Neural cell (in vitro differentiated cells): ENCODE measurements around the gene GPATCH4. TPM values are rescaled to one million over a fixed set of nuclear protein-coding genes. Genes with fewer than 3 reads are reported as not detected.

Experiments used
- H2AFZ ChIP-seq: fragments of 200-600, 300-800 bp; sonication (generic), shearing (Covaris generic); 2 replicates; pipeline ENCODE4 v1.6.0; 2014; ENCODE audit warnings: low read depth, mild to moderate bottlenecking, antibody characterized with exemption, low read length, moderate library complexity
- H3F3A ChIP-seq: fragments of 200-600 bp; shearing (Covaris generic); 2 replicates; pipeline ENCODE4 v1.6.1; 2016; ENCODE audit warnings: mild to moderate bottlenecking, moderate library complexity, mixed read lengths, antibody characterized with exemption, low read length; ENCODE audit not compliant: insufficient read depth, poor library complexity, severe bottlenecking
- H3K27ac ChIP-seq: fragments of 200-600, 300-800 bp; sonication (generic), shearing (Covaris generic); 2 replicates; pipeline ENCODE4 v1.5.1; 2014; ENCODE audit warnings: mild to moderate bottlenecking, low read length, moderate library complexity
- H3K27me3 ChIP-seq: fragments of 300-800, 200-600 bp; sonication (generic), shearing (Covaris generic); 2 replicates; pipeline ENCODE4 v1.6.0; 2014; ENCODE audit warnings: mild to moderate bottlenecking, low read depth, low read length, moderate library complexity; ENCODE audit not compliant: insufficient read depth
- H3K36me3 ChIP-seq: fragments of 300-800, 200-600 bp; sonication (generic), shearing (Covaris generic); 2 replicates; pipeline ENCODE4 v1.5.1; 2014; ENCODE audit warnings: mild to moderate bottlenecking, antibody characterized with exemption, low read length, moderate library complexity; ENCODE audit not compliant: insufficient read depth
- H3K4me2 ChIP-seq: fragments of 300-800, 200-600 bp; sonication (generic), shearing (Covaris generic); 2 replicates; pipeline ENCODE4 v1.6.0; 2014; ENCODE audit warnings: mild to moderate bottlenecking, low read length
- H3K4me3 ChIP-seq: fragments of 300-800, 200-600 bp; sonication (generic), shearing (Covaris generic); 2 replicates; pipeline ENCODE4 v1.5.1; 2014; ENCODE audit warnings: mild to moderate bottlenecking, low read length, moderate library complexity
- H3K79me2 ChIP-seq: fragments of 200-600 bp; shearing (Covaris generic); replicated peaks from 2 replicates; pipeline ENCODE4 v1.6.0; 2014; ENCODE audit warnings: mild to moderate bottlenecking, low read length, moderate library complexity; ENCODE audit not compliant: insufficient read depth
- H3K9ac ChIP-seq: fragments of 300-800, 200-600 bp; sonication (generic), shearing (Covaris generic); 2 replicates; pipeline ENCODE4 v1.6.1; 2016; ENCODE audit warnings: mild to moderate bottlenecking, low read length, mixed read lengths
- H3K9me2 ChIP-seq: fragments of 200-600 bp; shearing (Covaris generic); 2 replicates; pipeline ENCODE4 v1.6.1; 2016; ENCODE audit warnings: mild to moderate bottlenecking, low read length, mixed read lengths; ENCODE audit not compliant: insufficient read depth
- H3K9me3 ChIP-seq: fragments of 200-600, 300-800 bp; sonication (generic), shearing (Covaris generic); 2 replicates; pipeline ENCODE4 v1.6.1; 2016; ENCODE audit warnings: mild to moderate bottlenecking, mixed run types, low read length, moderate library complexity, mixed read lengths
- H4K20me1 ChIP-seq: fragments of 200-600 bp; shearing (Covaris generic); 2 replicates; pipeline ENCODE4 v1.6.1; 2016; ENCODE audit warnings: mild to moderate bottlenecking, mixed run types; ENCODE audit not compliant: insufficient read depth
- EP300 ChIP-seq: fragments of 450-650 bp; conservative IDR thresholded peaks from 2 replicates; pipeline ENCODE4 v1.6.1; 2014; ENCODE audit warnings: antibody characterized with exemption, mild to moderate bottlenecking, moderate library complexity; ENCODE audit not compliant: poor library complexity, severe bottlenecking
- EZH2 ChIP-seq: fragments of 200-600, 300-800 bp; shearing (Covaris generic), sonication (generic); IDR thresholded peaks from 2 replicates; pipeline ENCODE4 v1.6.1; 2014; ENCODE audit warnings: antibody characterized with exemption, low read length, borderline replicate concordance, mild to moderate bottlenecking; ENCODE audit not compliant: insufficient read depth, poor library complexity, severe bottlenecking
- MXI1 ChIP-seq: fragments of 450-650 bp; conservative IDR thresholded peaks from 2 replicates; pipeline ENCODE4 v1.6.1; 2014; ENCODE audit warnings: antibody characterized with exemption, mild to moderate bottlenecking; ENCODE audit not compliant: poor library complexity, severe bottlenecking
- POLR2AphosphoS5 ChIP-seq: IDR thresholded peaks from 2 replicates; pipeline ENCODE4 v1.6.1; 2012
- RAD21 ChIP-seq: fragments of 450-650 bp; conservative IDR thresholded peaks from 2 replicates; pipeline ENCODE4 v1.6.1; 2014; ENCODE audit warnings: antibody characterized with exemption, mild to moderate bottlenecking, moderate library complexity
- SMC3 ChIP-seq: fragments of 450-650 bp; conservative IDR thresholded peaks from 2 replicates; pipeline ENCODE4 v1.6.1; 2014; ENCODE audit warnings: antibody characterized with exemption, mild to moderate bottlenecking, moderate library complexity; ENCODE audit not compliant: poor library complexity
- TAF1 ChIP-seq: IDR thresholded peaks from 2 replicates; pipeline ENCODE4 v1.6.1; 2012; ENCODE audit warnings: low read depth
- polyA plus RNA-seq: library from polyadenylated mRNA; depleted of rRNA; stranded (reverse); fragments of >200 nt; gene quantifications from 2 replicates; pipeline ENCODE4 v1.2.3, GENCODE V29; 2014
- TF ChIP-seq, protein P1 (sequence below): IDR thresholded peaks from 2 replicates; pipeline ENCODE4 v1.6.1; 2012; ENCODE audit warnings: borderline replicate concordance
- TF ChIP-seq, protein P2 (sequence below): fragments of 450-650 bp; IDR thresholded peaks from 2 replicates; pipeline ENCODE4 v1.5.1; 2014; ENCODE audit warnings: antibody characterized with exemption, mild to moderate bottlenecking, moderate library complexity; ENCODE audit not compliant: poor library complexity, severe bottlenecking

GPATCH4 gene
- polyA plus RNA-seq, 1 donor from 2014 or later, result 3.9 TPM

DNA sequence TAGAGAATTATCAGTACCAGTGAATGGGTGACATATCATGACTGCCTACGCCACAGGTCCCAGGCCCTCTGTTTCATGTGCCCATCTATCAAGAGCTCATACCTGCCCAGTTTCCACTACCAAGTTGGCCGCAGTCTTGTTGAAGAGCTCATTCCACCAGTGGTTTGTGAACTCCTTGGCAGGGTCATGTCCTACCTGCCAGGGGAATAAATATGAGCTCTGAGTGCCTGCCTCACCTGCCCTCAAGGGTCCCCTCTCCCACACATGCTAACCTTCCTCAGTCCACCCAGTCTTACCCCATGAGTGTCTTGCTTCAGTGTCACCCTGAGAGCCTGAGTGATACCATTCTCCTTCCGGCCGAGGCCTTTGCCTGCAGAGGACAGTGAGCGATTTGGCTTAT, 3.2 kb downstream of the GPATCH4 start:
- Histone ChIP-seq H2AFZ (no peak overlapping the region), H3K36me3 (no peaks in the 10 kb centered on the region), H3K27ac (no peak overlapping the region), H3K4me2 (no peak overlapping the region), H3K9me3 (no peaks in the 10 kb centered on the region), H3K4me3 (no peak overlapping the region), H3F3A (no peaks in the 10 kb centered on the region), H3K27me3 (no peaks in the 10 kb centered on the region), H3K79me2 (no peaks in the 10 kb centered on the region), H3K9me2 (no peaks in the 10 kb centered on the region), H3K9ac (no peak overlapping the region), H4K20me1 (no peaks in the 10 kb centered on the region)
- TF ChIP-seq EP300, result no peak
- TF ChIP-seq POLR2AphosphoS5, result no peak

DNA sequence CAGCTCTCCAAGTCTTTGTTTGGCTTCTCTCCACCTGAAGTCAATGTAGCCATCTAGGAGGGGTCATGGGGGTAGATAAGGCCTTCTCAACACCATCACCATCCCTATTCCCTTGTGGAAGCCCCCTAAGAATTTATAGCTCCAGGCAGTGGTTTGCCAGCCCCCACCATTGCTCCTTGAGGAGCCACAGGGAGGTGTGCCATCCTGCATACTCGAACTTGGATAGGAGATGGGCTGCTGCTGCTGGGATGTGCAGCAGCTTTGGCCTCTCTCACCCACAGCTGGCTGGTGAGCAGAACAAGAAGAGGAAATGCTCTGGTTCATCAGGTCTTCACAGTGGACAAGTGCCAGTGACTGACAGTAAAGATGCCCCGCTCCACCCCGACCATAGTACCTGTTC, 4.9 kb downstream of the GPATCH4 start:
- Histone ChIP-seq H4K20me1 (no peaks in the 10 kb centered on the region), H3K4me3 (no peak overlapping the region), H3K36me3 (no peaks in the 10 kb centered on the region), H3K9me3 (no peaks in the 10 kb centered on the region), H3F3A (no peaks in the 10 kb centered on the region), H3K9ac (no peak overlapping the region), H3K27me3 (no peaks in the 10 kb centered on the region), H3K27ac (no peak overlapping the region), H3K4me2 (no peak overlapping the region), H2AFZ (no peak overlapping the region), H3K79me2 (no peaks in the 10 kb centered on the region), H3K9me2 (no peaks in the 10 kb centered on the region)
- TF ChIP-seq MXI1 (no peak), SMC3 (no peak), RAD21 (no peak), EZH2 (no peak), TAF1 (no peak), POLR2AphosphoS5 (no peak)
- TF ChIP-seq, protein P1, sequence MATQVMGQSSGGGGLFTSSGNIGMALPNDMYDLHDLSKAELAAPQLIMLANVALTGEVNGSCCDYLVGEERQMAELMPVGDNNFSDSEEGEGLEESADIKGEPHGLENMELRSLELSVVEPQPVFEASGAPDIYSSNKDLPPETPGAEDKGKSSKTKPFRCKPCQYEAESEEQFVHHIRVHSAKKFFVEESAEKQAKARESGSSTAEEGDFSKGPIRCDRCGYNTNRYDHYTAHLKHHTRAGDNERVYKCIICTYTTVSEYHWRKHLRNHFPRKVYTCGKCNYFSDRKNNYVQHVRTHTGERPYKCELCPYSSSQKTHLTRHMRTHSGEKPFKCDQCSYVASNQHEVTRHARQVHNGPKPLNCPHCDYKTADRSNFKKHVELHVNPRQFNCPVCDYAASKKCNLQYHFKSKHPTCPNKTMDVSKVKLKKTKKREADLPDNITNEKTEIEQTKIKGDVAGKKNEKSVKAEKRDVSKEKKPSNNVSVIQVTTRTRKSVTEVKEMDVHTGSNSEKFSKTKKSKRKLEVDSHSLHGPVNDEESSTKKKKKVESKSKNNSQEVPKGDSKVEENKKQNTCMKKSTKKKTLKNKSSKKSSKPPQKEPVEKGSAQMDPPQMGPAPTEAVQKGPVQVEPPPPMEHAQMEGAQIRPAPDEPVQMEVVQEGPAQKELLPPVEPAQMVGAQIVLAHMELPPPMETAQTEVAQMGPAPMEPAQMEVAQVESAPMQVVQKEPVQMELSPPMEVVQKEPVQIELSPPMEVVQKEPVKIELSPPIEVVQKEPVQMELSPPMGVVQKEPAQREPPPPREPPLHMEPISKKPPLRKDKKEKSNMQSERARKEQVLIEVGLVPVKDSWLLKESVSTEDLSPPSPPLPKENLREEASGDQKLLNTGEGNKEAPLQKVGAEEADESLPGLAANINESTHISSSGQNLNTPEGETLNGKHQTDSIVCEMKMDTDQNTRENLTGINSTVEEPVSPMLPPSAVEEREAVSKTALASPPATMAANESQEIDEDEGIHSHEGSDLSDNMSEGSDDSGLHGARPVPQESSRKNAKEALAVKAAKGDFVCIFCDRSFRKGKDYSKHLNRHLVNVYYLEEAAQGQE, result no peak
- TF ChIP-seq, protein P2, sequence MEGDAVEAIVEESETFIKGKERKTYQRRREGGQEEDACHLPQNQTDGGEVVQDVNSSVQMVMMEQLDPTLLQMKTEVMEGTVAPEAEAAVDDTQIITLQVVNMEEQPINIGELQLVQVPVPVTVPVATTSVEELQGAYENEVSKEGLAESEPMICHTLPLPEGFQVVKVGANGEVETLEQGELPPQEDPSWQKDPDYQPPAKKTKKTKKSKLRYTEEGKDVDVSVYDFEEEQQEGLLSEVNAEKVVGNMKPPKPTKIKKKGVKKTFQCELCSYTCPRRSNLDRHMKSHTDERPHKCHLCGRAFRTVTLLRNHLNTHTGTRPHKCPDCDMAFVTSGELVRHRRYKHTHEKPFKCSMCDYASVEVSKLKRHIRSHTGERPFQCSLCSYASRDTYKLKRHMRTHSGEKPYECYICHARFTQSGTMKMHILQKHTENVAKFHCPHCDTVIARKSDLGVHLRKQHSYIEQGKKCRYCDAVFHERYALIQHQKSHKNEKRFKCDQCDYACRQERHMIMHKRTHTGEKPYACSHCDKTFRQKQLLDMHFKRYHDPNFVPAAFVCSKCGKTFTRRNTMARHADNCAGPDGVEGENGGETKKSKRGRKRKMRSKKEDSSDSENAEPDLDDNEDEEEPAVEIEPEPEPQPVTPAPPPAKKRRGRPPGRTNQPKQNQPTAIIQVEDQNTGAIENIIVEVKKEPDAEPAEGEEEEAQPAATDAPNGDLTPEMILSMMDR, result no peak

DNA sequence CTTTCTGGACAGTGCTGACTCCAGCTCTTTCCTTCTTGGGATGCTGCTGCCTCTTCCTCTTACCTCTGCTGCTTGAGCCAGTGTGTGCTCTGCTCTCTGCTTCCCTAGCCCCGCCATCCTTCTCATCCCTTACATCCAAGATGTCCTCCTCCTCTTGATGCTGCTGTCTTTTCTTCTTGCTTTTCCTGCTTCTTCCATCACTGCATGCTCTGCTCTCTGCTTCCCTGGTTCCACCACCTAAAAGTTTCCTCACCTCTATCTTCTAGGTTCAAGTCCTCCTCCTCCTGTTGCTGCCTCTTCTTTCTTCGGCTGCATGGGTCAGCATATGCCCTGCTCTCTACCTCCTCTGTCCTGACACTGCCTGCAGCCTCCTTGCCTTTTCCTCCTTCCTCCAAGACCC, 6.3 kb downstream of the GPATCH4 start:
- Histone ChIP-seq H4K20me1 (no peaks in the 10 kb centered on the region), H3K9me3 (no peaks in the 10 kb centered on the region), H3K4me3 (peak overlapping the region; percentile 86), H3K9me2 (no peaks in the 10 kb centered on the region), H3K9ac (peak overlapping the region; percentile 48), H2AFZ (no peak overlapping the region), H3K79me2 (no peaks in the 10 kb centered on the region), H3K27me3 (no peaks in the 10 kb centered on the region), H3K27ac (peak overlapping the region; percentile 84), H3F3A (no peaks in the 10 kb centered on the region), H3K36me3 (no peaks in the 10 kb centered on the region), H3K4me2 (peak overlapping the region; percentile 25)
- TF ChIP-seq EZH2, result no peak
